Measurements from ENCODE around the gene RPA3.

GRCh38 chr7:7732621-7733281 lies 14.3 kb upstream of the RPA3 start:
- no peak for TF ChIP-seq CTCF (IDR thresholded peaks at IDR 0.05; ENCODE audit: low read depth, low read length, poor library complexity, severe bottlenecking)
- no peak for TF ChIP-seq EZH2phosphoT487 (IDR thresholded peaks at IDR 0.05; ENCODE audit: borderline replicate concordance, low read length)

Measured in DOHH2 (cell line).